Measurements from ENCODE around the gene MVB12A. TPM values are rescaled to one million over a fixed set of nuclear protein-coding genes. Genes with fewer than 3 reads are reported as not detected.

Gene MVB12A
- total and polyA plus RNA-seq, 9 of the 15 experiments (the other 6 are each of a cell fraction or from before 2014, with no cell fraction given): 1.2 to 46.2 (median 22.4) TPM

DNA sequence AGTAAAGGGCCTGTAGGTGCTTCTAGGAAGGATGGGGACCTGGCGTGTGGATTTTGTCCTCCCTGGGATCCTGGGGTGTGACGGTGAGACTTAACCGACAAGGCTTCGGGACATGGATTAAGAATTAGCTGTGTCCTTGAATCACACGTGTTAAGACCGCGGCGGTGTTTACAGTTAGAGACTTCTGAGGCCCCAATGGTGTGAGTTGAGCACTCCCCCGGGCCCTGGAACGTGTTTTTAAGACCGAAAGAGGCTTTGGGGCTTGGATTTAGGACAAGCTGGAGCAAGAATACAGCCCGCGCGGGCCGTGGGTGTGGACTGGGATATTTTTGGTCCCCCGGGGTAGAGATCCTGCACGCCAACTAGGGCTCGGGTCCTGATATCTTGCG is 49.2 kb downstream of the MVB12A start (continued):
- TF ChIP-seq NBN (IDR thresholded peaks at IDR 0.05; ENCODE audit: low read depth) (no peak), CHD4 (IDR thresholded peaks at IDR 0.05; ENCODE audit: insufficient read depth, insufficient replicate concordance, low read depth, low read length, poor library complexity, severe bottlenecking) (no peak), POLR2AphosphoS5 (IDR thresholded peaks at IDR 0.05; ENCODE audit: control insufficient read depth, insufficient read depth, low read depth, low read length) (no peak), ESRRA (IDR thresholded peaks at IDR 0.05; ENCODE audit: borderline replicate concordance, low read depth) (no peak), ZBTB7A (IDR thresholded peaks at IDR 0.05; ENCODE audit: borderline replicate concordance, control insufficient read depth, low read depth, low read length) (no peak), MCM2 (IDR thresholded peaks at IDR 0.05; ENCODE audit: low read depth) (no peak), DPF2 (IDR thresholded peaks at IDR 0.05) (0 out of 2 replicates have a peak, but pooled peaks have one; percentile 9), ZNF57 (CRISPR knock-in tag; IDR thresholded peaks at IDR 0.05) (no peak), ZNF592 (IDR thresholded peaks at IDR 0.05) (no peak), MBD1 (CRISPR knock-in tag; IDR thresholded peaks at IDR 0.05) (no peak), MECOM (CRISPR knock-in tag; IDR thresholded peaks at IDR 0.05) (no peak), ZNF778 (CRISPR knock-in tag; IDR thresholded peaks at IDR 0.05) (no peak), CCNT2 (IDR thresholded peaks at IDR 0.05; ENCODE audit: borderline replicate concordance, extremely low read depth, insufficient read length, low read depth, low read length) (no peak), NR3C1 (CRISPR knock-in tag; IDR thresholded peaks at IDR 0.05) (no peak), CBFB (CRISPR knock-in tag; IDR thresholded peaks at IDR 0.05) (peak; percentile 20; the same call in 1 of the 2 replicates), GATAD2B (IDR thresholded peaks at IDR 0.05; ENCODE audit: borderline replicate concordance) (no peak), HDAC8 (tag; IDR thresholded peaks at IDR 0.05) (no peak), ETS1 (conservative IDR thresholded peaks at IDR 0.05; ENCODE audit: control insufficient read depth, low read depth, low read length) (0 out of 2 replicates have a peak, but pooled peaks have one; percentile 32)
